DOHH2 (cell line): ENCODE measurements around the gene HTD2.

Source experiments
- CTCF ChIP-seq: fragments of 200-600 bp; sonication (generic); IDR thresholded peaks from one replicate; pipeline ENCODE4 v1.5.1; 2014; ENCODE audit warnings: antibody characterized with exemption, mild to moderate bottlenecking, low read depth, low read length; ENCODE audit not compliant: poor library complexity, severe bottlenecking
- EZH2phosphoT487 ChIP-seq: fragments of 200-600 bp; sonication (generic); IDR thresholded peaks from 2 replicates; pipeline ENCODE4 v1.6.1; 2017; ENCODE audit warnings: borderline replicate concordance, mild to moderate bottlenecking, antibody characterized with exemption, low read length, moderate library complexity, mixed read lengths

DNA sequence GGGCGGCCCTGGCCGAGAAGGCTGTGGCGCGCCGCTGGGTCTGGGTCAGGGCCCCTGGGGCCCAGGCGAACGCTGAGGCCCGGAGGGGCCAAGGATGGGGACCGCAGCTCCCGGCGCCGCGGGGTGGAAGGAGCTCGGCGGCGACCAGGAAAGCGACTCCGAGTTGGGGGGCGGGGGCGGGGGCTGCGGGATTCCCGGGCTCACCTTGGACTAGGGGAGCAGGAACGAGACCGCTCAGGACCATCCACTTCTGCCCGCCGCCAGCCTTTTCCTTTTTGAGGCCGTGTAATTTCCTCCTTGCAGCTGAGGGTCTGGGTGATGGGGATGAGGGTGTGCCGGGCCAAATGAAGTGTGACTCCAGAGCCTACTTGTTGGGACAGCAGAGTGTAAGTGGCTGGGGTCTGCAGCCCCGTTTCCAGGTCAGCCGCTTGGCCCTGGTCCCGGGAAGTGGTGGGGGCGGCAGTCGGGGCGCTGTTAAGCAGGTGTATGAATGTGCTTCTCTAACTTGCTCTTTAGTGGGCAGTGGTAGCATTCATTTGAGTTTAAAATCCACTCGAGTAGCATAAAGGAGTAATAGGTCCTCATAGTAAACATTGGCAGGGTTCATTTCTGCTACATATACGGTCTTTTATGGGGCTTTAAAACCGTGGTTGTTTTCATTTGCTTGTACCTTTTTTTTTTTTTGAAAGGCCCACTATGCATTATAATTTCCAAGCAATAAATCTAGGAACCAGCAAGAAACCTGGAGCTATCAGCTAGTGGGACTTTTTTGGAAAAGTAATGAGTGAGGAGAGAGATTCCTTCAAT, 27.1 kb downstream of the HTD2 start:
- peak; percentile 61 for TF ChIP-seq CTCF
- TF ChIP-seq EZH2phosphoT487, result no peak
